Cardiac fibroblast (primary cell): ENCODE measurements around the gene TRIM8.

Experiments used
- DNase-seq, 2 donors: peaks; one replicate each; pipeline versions ENCODE4 v3.0.0 to v3.0.0-alpha.2; 2010; ENCODE audit warnings: low read depth in 2 of 2
- H3K4me3 ChIP-seq, 2 donors: replicated peaks in 1 of 2; 1 replicate in 1 of 2; 2 replicates in 1 of 2; pipeline ENCODE4 v1.5.1; 2011; ENCODE audit warnings: low read depth in 2 of 2, low read length in 2 of 2, mild to moderate bottlenecking in 2 of 2, moderate library complexity in 1 of 2
- CTCF ChIP-seq: IDR thresholded peaks from one replicate; pipeline ENCODE4 v1.5.1; 2011; ENCODE audit warnings: low read depth, mild to moderate bottlenecking, low read length, inconsistent platforms

The TRIM8 gene

GRCh38 chr10:102702742-102703141, 58.5 kb downstream of the TRIM8 start:
- no peak for DNase-seq
- no peak for TF ChIP-seq CTCF
- H3K4me3 ChIP-seq = no peak overlapping the region

- H3K4me3 ChIP-seq = no peak overlapping the region
- no peak for TF ChIP-seq CTCF
- peak in 1 of 2 donors; percentile 73 for DNase-seq
Measured at GRCh38 chr10:102704915-102705314, 60.6 kb downstream of the TRIM8 start.

- H3K4me3 ChIP-seq = no peak overlapping the region
- DNase-seq = no peak
- no peak for TF ChIP-seq CTCF
Measured at GRCh38 chr10:102705531-102705930, 61.3 kb downstream of the TRIM8 start.
